LNCAP (cell line): ENCODE results near the gene MACF1.

ENCODE experiments used
- CTCF ChIP-seq: fragments of 450-650 bp; IDR thresholded peaks from 2 replicates; pipeline ENCODE4 v1.5.1; 2017; ENCODE audit warnings: mild to moderate bottlenecking

MACF1 gene

DNA sequence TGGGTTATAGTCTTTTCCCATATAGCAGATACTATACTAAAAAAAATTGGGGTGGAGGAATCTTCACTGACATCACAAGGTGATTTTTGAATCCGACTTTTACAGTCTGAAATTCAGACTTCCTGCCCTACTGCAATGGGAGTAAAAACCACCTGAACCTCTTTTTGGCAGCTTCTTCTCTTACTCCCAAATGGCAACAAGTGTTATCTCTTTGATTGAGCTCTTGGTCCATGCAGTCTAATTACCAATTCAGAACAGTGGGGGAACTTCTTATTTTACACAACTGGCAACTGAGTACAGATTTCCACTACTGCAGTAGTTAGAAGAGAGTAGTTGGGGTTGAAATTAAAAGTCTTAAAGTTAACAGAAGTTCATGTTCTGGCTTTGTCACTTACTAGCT lies 62.3 kb downstream of the MACF1 start:
- no peak for TF ChIP-seq CTCF

DNA sequence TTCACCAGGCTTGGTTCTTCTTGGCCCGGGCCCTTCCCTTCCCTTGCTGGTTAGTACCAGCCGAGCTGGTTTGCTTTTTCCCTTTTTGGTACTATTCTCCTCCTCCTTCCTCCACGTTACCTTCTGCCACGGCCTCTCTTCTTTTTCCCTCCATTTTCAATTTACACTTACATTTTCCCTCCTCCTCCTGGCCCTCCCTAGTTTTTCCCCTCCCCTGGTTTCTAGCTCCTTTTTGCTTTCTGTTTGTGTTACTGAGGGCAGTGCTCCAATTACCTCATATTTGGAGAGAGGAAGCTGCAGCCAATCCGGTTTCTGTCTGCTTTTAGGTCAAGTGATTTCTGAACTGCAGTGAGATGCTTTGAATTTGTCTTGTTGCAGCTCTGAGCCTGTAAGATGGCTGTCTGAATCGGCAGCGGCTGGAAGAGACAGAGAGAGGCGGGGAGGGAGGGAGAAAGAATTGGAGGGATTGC lies 63.7 kb downstream of the MACF1 start:
- TF ChIP-seq CTCF: no peak

GRCh38 chr1:39268906-39269305 lies 64.4 kb downstream of the MACF1 start:
- TF ChIP-seq CTCF: no peak

DNA sequence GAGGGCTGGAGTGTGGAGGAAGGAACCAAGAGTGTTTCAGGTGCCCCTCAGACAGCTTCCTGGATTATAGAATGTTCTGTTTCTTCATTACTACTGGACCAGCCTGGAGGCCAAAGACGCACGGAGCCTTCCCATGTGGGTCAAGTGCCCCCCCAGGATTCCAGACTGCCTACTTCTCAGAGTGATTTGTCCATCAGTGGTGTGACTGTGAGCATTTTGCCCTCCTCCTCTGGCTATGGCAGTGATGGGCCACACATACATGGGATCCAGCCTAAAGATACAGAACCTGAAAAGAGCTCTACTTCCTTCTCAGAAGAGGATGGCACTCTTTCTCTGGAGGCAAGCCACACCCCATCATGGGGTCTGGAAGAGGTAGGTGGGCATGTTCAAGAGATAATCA lies 64.9 kb downstream of the MACF1 start:
- TF ChIP-seq CTCF: no peak

- no peak for TF ChIP-seq CTCF
Measured at GRCh38 chr1:39269791-39270342, 65.4 kb downstream of the MACF1 start.

DNA sequence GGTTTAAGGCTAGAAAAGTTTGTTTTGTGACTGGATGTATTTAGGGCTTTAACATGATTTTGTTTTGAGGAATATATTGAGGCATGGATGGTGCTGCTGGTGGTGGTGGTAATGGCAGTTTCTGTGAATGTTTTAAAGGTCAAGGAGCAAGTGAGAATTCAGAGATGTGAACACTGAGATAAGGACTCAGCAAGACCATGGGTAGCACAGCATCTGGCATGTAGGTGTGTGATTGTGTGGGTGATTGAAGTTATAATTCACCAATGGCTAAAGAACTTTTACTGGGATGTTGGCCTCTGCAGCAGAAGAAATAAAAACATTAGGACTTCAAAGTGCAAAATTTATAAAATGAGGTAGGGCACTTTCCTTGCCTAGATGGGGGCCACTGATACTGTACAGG lies 65.9 kb downstream of the MACF1 start:
- no peak for TF ChIP-seq CTCF

GRCh38 chr1:39272027-39272797 lies 67.7 kb downstream of the MACF1 start:
- no peak for TF ChIP-seq CTCF
